Kidney capillary endothelial cell (primary cell): Measurements from ENCODE around the gene PIK3C2G.
"Not testable (repeated sequence)": the region's sequence is repeated elsewhere in the genome, so short reads cannot be mapped to it uniquely, and the experiment has no call there.

Experiments
- DNase-seq: peaks from one replicate; pipeline ENCODE4 v3.0.0-alpha.2; 2018; ENCODE audit warnings: low spot score

Gene PIK3C2G, protein sequence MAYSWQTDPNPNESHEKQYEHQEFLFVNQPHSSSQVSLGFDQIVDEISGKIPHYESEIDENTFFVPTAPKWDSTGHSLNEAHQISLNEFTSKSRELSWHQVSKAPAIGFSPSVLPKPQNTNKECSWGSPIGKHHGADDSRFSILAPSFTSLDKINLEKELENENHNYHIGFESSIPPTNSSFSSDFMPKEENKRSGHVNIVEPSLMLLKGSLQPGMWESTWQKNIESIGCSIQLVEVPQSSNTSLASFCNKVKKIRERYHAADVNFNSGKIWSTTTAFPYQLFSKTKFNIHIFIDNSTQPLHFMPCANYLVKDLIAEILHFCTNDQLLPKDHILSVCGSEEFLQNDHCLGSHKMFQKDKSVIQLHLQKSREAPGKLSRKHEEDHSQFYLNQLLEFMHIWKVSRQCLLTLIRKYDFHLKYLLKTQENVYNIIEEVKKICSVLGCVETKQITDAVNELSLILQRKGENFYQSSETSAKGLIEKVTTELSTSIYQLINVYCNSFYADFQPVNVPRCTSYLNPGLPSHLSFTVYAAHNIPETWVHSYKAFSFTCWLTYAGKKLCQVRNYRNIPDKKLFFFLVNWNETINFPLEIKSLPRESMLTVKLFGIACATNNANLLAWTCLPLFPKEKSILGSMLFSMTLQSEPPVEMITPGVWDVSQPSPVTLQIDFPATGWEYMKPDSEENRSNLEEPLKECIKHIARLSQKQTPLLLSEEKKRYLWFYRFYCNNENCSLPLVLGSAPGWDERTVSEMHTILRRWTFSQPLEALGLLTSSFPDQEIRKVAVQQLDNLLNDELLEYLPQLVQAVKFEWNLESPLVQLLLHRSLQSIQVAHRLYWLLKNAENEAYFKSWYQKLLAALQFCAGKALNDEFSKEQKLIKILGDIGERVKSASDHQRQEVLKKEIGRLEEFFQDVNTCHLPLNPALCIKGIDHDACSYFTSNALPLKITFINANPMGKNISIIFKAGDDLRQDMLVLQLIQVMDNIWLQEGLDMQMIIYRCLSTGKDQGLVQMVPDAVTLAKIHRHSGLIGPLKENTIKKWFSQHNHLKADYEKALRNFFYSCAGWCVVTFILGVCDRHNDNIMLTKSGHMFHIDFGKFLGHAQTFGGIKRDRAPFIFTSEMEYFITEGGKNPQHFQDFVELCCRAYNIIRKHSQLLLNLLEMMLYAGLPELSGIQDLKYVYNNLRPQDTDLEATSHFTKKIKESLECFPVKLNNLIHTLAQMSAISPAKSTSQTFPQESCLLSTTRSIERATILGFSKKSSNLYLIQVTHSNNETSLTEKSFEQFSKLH (N-terminal part only)

DNA sequence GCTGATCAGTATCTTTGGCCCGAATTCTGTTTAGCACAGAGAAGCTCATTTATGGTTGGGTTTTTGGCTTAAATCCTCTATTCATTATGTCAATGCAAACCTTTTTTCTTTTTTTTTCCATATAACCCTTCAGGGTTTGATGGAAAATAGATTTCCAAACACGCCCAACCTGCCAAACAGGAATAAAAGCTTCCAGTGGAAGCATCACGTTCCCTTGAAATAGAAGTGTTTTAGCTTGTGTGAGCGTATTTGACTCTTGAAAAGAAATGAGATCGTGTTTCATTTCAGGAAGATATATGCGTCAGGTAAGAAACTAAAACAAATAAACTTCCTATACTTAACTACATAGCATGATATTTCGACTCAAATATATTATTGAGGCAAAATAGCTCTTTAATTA lies at the start of gene PIK3C2G:
PIK3C2G (plus strand) TSS at position 246 of the 400 bp plus-strand sequence. CDS start 20,564 bp downstream, outside the sequence.
- DNase-seq, result no peak

DNA sequence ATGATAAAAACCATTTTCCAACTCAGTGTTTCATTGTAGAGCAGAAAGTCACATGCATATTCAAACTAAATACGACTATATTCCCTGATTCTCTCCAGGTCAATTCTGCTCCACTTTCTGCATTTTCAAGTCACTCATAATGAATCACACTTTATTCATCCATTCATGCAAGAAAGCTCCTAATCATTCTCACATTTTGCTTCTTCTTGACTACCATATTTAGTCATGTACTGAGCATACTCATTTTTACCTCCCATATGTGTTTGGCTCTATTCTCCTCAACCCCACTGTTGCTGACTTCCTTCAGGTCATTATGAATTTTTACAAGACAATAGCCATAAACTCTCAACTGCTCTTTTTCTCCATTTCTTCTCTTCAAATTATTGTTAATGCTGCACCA lies 43.4 kb upstream of the PIK3C2G start:
- no peak for DNase-seq

DNA sequence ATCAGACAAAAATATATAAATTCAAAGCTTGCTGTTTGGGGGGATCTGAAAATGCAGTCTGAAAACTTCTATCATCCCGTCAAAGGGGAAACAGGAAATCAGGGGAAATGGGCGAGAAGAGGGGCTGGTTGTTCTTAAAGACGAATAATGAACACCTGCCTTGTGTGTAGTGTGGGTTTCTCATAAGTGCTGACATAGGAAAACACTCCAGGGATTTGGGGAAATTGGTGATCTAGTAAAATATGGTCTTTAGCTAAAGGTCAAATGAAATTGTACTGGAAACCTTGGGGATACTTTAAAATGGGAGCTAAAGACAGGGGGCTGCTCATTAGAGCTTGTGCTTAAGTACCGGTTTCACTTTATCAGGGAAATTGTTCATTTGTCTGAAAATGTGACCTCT lies 39.6 kb upstream of the PIK3C2G start:
- DNase-seq, result no peak

DNA sequence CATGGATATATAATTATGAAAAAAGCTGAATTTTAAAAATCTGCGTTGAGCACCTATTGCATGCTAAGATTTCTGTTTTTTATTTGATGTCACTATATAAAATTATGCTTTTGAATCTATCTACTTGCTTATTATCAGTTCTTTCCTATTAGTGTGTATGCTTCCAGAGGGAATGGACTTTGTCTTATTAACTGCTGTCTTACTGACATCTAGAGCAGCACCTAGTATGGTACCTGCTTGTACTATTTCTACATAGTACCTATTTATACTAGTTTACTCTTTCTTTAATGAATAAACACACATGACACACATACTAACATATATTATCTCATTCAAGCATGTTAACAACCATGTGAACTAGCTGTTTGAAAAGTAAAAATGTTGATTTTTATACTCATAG lies 38.6 kb upstream of the PIK3C2G start:
- no peak for DNase-seq

DNA sequence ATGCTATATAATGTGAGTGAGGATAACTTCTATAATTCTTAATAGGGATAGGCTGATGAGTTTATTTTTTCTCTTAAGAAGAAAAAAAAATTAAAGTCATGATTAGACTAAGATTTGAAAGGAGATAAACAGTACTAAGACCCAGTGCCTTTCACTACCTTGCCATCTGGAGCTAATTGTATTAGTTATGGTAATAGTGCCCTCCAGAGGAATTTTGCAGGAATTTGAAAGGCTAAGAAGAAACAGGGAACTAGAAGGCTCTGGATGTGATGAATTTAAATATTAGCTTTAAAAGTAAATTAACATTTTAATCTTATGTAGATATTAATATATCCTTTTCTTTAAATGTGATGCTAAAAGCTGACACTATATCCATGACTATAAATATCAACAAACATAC lies 36.6 kb upstream of the PIK3C2G start:
- peak; percentile 7 for DNase-seq

DNA sequence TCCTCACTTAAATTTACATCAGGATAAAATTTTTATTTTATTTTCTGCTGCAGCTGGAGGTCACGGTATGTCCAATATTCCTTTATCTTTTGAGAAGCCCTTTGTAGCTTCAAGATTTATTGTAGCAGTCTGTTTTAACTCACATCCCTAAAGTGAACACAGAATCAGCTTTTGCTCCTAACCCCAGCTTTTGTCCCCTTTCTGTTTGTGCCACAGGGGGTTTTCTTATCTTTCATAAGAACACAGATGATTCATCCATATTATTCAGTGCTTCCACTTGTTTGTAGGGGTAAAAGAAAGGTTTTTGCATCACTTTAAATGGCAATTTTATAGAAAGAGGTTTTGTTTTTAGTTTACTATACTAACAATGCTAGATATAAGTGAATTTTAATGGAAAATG lies 21.8 kb upstream of the PIK3C2G start:
- no peak for DNase-seq

DNA sequence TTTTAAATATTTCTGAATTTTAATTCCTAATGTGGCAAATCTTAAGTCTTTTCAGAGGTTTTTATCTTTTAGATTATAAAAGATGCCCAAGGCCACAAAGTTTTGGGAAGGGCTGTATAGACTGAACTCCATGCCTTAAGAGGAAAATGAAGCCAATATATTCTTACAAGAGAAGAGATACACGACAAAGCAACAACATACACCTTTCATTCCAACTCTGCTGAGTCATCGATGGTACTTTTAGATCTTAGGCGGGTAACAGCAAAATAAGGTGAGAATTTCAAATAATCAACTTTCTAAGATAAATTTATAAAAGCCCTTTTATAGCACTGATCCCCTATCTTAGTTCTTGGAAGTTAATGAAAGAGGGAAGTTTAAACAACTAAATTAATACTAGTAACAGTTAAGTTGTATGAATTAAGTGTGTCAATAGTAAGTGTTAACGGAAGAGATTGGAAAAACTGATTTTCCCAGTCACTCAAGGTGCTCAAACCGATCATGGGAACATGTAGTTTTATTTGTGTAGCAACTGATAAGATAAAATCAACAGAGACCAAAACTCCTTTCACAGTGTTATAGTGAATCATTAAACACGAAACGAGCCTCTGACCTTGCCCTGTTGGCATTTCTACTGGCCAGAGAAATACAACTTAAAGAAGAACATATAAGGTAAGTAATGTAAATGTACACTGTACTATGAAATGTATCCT lies 18.8 kb upstream of the PIK3C2G start:
- DNase-seq, result no peak

DNA sequence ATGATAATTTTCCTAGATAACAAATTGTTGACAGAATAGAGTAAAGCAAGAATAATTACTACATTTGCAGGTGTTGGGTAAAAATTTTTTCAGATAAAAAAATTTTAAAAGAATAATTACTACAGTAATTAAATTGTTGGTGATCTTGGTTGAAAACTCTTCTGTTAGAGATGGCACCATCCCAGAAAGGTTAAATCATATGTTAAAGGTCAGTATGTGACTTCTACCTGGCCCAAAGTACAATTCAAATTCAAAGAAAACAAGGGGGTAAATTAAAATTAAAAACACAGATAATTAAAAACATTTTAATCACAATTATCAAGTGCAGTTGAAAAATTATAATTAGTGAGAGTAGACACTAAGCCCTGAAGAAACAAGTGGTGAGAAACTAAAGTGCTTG lies 18.1 kb upstream of the PIK3C2G start:
- no peak for DNase-seq

DNA sequence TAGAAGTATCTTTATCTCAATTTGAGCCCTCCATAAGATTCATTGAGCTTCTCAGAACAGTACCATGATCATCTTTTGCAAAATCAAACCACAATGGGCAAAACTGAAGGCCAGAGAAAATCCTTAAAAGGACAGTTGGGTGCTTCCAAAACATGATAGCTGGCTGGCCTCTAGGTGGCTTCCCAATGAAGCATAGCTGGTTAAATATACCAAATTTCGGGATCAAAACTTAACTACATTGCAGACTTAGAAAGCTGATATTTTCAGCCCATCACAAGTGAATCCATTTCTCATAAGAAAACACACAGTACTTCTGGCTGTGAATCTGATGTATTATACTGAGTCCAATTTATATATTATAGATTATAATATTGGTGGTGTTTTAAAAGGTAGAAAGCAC lies 15.3 kb upstream of the PIK3C2G start:
- DNase-seq, result no peak

DNA sequence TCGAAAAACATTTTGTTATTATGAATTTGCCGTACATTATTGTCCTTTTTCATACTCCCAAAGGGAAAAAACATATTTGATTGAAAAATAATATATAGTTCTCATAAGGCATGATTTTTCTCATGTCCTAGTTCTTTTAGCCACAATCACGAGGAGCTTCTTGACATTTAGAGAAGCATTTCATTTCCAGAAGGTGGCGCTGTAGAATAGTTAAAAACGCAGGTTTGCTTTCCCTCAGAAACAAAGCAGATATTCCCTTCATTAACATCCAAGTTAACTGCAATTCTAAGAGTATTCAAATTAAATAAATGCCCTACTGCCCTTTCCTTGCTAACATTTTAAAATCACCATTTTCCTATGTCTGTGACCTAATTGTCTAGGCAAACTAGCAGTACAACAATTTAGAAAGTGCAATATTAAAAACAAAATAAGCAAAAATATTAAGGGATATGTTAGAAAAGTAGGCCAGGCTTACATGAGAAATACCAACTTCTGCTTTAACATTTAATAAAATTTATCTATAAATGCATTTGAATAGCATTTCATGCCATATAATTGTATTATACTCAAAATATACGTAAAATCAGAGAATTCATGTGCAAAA lies 10.9 kb upstream of the PIK3C2G start:
- peak; percentile 58 for DNase-seq

DNA sequence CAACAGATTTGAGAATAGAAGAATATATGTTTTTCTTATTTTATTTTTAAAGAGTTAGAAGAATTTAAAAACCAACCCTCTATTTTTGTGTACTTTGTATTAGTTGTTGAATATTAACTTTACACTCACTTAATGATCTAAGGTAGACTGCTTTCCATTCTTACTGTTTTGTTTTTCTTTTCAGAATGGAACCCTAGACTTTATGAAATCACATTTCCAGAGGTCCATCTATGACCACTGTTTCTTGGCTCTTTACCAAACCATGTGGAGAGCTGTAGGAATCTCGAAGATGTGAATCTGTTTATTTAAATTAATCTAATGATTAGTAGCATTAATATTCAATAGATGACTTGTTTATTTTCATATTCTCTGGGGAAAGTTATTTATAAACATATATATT lies 7.2 kb upstream of the PIK3C2G start:
- DNase-seq, result no peak

DNA sequence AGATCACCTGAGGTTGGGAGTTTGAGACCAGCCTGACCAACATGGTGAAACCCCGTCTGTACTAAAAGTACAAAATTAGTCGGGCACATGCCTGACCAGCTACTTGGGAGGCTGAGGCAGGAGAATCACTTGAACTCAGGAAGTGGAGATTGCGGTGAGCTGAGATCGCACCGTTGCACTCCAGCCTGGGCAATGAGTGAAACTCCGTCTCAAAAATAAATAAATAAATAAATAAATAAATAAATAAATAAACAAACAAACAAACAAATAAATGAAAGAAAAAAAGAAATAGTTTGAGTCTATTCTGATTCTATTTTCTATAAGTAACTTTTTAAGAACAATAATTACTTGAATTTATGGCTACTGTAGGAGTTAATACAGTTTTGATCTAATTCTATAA lies 6.3 kb upstream of the PIK3C2G start:
- DNase-seq, result not testable (repeated sequence)

DNA sequence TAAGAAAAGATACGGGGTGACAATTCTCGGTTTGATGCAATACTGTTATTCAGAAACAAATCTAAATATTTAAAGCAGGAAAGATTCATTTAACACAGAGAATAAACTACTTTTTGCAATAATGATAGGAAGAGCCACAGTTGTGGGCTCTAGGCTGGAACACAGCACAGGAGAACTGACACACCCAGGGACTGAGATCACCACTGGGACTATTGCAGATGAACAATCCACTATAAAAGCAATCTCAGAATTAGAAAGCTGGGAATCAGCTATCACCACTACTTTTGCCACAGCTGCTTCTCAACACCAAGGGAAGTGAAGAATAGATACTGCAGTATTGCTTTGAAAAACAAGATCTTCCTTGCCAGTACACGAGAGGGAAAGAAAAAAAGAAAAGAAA lies 4.1 kb upstream of the PIK3C2G start:
- DNase-seq, result no peak

DNA sequence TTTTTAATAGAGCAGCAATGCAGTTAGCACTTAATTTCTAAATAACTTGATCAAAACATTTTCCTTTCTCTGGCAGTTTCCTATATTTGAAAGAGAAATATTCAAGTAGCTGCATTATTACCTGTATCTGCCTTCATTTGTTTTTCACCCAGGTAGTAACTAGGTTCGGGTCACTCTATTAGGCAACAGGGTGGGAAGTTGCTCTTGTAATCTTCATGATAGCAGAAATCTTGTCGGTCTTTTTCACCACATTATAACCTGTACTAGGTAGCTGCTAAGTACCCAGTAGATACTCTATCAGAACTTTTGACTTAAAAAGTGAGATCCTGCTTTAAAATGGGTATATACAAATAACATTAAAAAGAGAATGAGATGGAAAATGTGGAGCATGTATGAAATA lies 2.4 kb upstream of the PIK3C2G start:
- DNase-seq, result no peak

DNA sequence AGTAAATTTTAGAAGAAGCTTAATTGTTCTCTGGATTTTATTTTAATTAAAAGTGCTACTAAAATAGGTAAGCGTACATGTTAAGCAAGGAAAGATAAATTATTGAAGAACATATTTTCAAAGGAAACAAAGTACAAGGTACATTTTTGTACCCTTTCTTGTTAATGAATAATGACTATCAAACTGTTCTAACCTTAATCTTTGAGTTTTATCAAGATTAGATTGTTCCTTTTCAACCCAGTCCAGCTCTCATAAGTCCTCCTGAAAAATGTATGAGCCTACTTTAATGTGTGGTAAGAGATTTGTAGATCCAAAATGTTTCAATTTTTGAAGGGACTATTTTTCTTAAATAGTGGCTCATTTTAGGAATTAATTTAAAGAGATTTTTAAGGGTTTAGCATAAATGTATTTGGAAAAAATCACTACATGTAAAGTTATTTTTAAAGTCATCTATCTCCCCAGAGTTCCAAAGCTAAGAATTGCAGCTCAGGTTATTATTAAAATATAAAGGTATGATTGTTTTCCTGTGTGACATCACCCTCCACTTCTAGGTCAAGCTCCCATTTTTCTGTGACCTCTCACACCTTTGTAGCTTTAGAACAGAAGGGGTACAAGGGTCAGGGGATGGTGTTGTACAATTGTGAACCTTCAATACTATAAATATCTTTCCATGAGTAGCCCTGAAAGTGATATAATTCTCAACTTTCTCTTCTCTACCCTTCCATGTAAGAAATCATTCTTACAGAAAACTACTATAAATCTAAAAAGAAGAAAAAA lies 1.2 kb upstream of the PIK3C2G start:
- no peak for DNase-seq

DNA sequence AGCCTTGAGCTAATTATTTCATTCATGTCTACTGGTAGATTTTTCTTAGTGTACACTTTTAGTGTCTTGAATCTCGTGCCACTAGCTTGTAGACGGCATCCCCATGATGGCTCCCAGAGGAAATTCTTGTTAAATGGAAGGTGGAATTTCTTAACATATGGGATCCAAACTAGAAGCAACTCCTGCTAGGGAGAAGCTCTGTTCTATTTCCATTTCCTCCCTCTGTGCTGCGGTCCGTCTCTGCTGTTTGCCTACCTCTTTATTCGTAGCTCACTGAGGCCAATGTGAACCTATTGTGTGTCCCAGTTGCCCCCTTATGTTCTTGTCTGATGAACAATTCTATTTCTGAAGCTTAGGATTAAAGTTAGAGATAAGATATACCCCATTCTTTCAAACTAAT lies 588 bp downstream of the PIK3C2G start:
- DNase-seq, result no peak

DNA sequence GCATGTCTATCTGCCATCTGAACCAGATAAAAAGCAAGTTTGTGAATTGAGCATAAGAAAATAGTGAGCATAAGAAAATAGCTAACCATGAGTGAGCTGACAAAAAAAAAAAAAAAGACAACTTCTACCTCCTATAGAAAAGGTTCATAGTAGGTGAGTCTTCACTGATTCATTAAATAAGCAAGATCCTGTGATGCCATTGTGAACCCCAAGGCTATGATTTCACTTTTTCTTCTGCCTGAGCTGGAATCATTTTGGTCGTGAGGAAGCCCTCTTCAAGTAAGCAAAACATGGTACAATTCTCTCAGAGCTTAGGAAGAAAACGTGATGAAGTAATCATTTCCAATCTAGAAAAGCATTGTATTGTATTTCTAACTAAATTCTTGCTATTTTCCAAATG lies 1.2 kb downstream of the PIK3C2G start:
- DNase-seq, result no peak

DNA sequence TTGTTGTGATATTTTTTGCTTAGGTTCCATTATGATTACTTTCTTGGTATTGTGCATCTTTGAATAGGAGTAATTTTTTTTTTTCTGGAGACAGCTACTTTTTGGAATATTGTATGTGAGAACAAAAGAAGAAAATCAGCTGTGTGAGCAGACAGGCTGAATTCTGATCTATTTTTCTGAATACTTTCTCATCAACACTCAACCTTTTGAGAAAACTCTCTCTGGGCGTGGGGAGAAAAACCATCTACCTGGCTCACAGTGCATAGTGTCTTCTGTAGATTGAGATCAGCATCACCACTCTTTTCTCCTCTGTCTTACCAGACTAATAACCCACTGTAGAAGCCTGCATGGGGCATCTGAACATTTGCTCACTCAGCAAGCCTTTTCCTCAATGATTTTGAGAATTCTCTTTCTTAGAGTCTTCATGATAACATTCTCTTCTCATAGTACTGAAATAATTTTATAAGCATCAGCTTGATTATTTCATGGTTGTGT lies 3.3 kb downstream of the PIK3C2G start:
- no peak for DNase-seq

DNA sequence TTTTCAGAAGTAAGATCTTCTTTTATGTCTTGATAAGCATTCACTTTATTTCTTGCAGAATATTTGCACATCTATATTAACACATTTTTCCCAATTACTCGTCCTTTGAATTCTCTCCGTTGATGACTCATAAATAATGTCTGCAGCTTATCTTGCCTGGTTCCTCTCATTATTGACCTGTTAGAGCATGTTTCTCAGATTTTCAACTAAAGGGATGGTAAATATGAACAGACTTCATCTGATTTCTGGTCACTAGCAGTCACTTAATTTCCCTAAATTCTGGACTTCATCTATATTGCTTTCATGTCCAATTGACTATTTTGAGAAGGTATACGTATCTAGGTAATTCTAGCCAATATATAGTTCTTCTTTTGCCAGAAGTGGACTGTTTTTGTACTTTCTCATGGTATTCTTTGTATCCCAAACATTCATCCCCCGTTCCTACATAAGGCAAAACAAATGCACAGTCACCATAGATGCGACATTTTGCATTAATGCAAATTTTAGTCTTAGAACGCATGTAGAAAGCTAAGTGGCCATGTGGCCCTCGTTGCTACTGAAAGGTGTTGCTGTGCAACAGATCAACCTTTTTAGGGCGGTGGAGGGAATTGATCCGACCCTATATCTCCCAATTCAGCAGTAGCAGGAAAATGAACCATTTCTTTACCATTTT lies 6.2 kb downstream of the PIK3C2G start:
- DNase-seq, result no peak

DNA sequence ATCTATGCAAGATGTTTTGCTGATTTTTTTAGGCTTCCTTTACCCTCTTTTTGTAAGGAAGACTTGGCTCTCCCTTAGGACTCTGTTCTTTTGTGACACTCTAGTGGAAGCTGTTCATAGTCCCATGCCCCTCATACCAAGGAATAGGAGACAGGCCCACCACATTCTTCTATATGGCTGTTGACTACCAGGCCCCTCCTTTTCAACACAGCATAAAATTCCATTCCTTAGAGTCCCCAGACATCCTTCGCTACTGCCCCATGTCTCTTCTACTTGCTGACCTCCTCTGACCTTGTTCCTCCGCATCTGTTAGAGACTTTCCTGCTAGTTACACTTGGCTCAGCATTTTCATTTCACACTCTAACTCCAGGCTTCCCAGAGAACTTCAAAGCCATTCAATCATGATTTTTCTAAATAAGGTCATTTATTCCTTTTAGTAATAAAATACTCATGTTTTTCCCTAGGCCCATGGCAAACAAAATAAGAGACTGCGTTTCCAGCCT lies 9.7 kb downstream of the PIK3C2G start:
- DNase-seq, result no peak
